Measurements from ENCODE around the gene CELF1.

Gene CELF1

GRCh38 chr11:47503227-47503626 is 49.7 kb downstream of the CELF1 start:
- no peak overlapping the region for H3K4me3 ChIP-seq (ENCODE audit: low read depth in 1 of 2, low read length in 1 of 2)
- H3K27me3 ChIP-seq = no peaks in the 10 kb centered on the region
- H3K27ac ChIP-seq = peak overlapping the region; percentile 13
- no peaks in the 10 kb centered on the region for H3K9me3 ChIP-seq
- H3K4me1 ChIP-seq (ENCODE audit: control insufficient read depth in 1 of 2, insufficient read depth in 1 of 2, low read depth in 1 of 2, low read length in 1 of 2) = peaks cover 42 to 46% of the 10 kb centered on the region in 2 experiments
- no peaks in the 10 kb centered on the region for H3K36me3 ChIP-seq
- TF ChIP-seq, protein P1, sequence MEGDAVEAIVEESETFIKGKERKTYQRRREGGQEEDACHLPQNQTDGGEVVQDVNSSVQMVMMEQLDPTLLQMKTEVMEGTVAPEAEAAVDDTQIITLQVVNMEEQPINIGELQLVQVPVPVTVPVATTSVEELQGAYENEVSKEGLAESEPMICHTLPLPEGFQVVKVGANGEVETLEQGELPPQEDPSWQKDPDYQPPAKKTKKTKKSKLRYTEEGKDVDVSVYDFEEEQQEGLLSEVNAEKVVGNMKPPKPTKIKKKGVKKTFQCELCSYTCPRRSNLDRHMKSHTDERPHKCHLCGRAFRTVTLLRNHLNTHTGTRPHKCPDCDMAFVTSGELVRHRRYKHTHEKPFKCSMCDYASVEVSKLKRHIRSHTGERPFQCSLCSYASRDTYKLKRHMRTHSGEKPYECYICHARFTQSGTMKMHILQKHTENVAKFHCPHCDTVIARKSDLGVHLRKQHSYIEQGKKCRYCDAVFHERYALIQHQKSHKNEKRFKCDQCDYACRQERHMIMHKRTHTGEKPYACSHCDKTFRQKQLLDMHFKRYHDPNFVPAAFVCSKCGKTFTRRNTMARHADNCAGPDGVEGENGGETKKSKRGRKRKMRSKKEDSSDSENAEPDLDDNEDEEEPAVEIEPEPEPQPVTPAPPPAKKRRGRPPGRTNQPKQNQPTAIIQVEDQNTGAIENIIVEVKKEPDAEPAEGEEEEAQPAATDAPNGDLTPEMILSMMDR (IDR thresholded peaks at IDR 0.05) = no peak

- H3K27ac ChIP-seq = peak overlapping the region; percentile 13
- no peak overlapping the region for H3K4me3 ChIP-seq (ENCODE audit: low read depth in 1 of 2, low read length in 1 of 2)
- TF ChIP-seq, protein P1 (IDR thresholded peaks at IDR 0.05) = no peak
- H3K36me3 ChIP-seq = no peaks in the 10 kb centered on the region
- H3K4me1 ChIP-seq (ENCODE audit: control insufficient read depth in 1 of 2, insufficient read depth in 1 of 2, low read depth in 1 of 2, low read length in 1 of 2) = peaks cover 42 to 46% of the 10 kb centered on the region in 2 experiments
- no peaks in the 10 kb centered on the region for H3K9me3 ChIP-seq
- H3K27me3 ChIP-seq = no peaks in the 10 kb centered on the region
Observed at GRCh38 chr11:47502767-47503166, 50.2 kb downstream of the CELF1 start.

DNA sequence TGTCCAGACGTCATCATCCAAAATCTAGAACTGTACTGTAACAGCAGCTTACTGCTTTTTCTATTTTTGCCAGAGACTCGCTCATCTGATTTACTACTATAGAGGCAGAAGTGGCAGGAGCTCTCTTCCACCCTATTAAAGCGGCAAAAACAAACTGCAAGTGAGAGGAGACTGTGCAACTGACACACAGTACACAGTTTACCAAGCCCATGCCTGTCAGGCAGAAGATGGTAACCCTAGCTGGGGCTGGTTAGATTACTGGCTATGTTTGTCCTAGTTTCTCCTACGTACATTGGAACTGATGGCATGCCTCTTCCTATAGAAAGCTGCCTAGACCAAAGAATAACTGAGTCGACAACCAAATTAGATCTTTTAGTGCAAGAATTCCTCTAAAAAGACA is 51.8 kb downstream of the CELF1 start:
- H3K27ac ChIP-seq = peak overlapping the region; percentile 90
- H3K36me3 ChIP-seq = no peaks in the 10 kb centered on the region
- H3K9me3 ChIP-seq = no peaks in the 10 kb centered on the region
- H3K27me3 ChIP-seq = no peaks in the 10 kb centered on the region
- peaks cover 27 to 33% of the 10 kb centered on the region in 2 experiments for H3K4me1 ChIP-seq (ENCODE audit: control insufficient read depth in 1 of 2, insufficient read depth in 1 of 2, low read depth in 1 of 2, low read length in 1 of 2)
- no peak overlapping the region for H3K4me3 ChIP-seq (ENCODE audit: low read depth in 1 of 2, low read length in 1 of 2)
- TF ChIP-seq, protein P1 (IDR thresholded peaks at IDR 0.05) = no peak

- Histone ChIP-seq H3K9me3 (no peaks in the 10 kb centered on the region), H3K27ac (peak overlapping the region; percentile 90), H3K4me3 (ENCODE audit: low read depth in 1 of 2, low read length in 1 of 2) (peak overlapping the region in 1 of 2 experiments; percentile 15), H3K4me1 (ENCODE audit: control insufficient read depth in 1 of 2, insufficient read depth in 1 of 2, low read depth in 1 of 2, low read length in 1 of 2) (peaks cover 33 to 37% of the 10 kb centered on the region in 2 experiments), H3K27me3 (no peaks in the 10 kb centered on the region), H3K36me3 (peaks cover 7% of the 10 kb centered on the region)
- TF ChIP-seq, protein P1 (IDR thresholded peaks at IDR 0.05) = no peak
Observed at GRCh38 chr11:47500121-47500520, 52.8 kb downstream of the CELF1 start.

GRCh38 chr11:47499614-47500013 is 53.3 kb downstream of the CELF1 start:
- peaks cover 10% of the 10 kb centered on the region for H3K36me3 ChIP-seq
- peaks cover 34 to 40% of the 10 kb centered on the region in 2 experiments for H3K4me1 ChIP-seq (ENCODE audit: control insufficient read depth in 1 of 2, insufficient read depth in 1 of 2, low read depth in 1 of 2, low read length in 1 of 2)
- H3K27ac ChIP-seq = peak overlapping the region; percentile 90
- H3K27me3 ChIP-seq = no peaks in the 10 kb centered on the region
- peak overlapping the region; percentile 15 to 38 for H3K4me3 ChIP-seq (ENCODE audit: low read depth in 1 of 2, low read length in 1 of 2)
- no peaks in the 10 kb centered on the region for H3K9me3 ChIP-seq
- TF ChIP-seq, protein P1 (IDR thresholded peaks at IDR 0.05) = no peak

DNA sequence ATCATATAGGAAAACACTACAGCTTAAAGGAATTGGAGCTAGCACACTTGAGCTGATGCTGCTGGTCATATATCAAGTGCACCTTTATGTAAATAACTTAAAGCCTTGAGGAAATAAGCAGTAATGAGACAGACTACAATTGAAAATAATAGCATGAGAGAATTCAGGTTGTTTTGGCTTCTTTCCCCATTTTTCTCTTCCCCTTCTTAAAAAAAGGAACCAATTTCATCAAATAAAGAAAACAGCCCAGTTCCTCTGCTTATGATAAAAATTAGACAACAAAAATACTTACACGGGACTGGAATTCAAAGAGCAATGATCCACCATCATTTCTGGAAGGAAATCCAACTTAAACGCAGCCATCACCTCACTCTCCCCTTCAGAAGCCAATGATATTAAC is 53.8 kb downstream of the CELF1 start:
- Histone ChIP-seq H3K36me3 (peaks cover 13% of the 10 kb centered on the region), H3K9me3 (no peaks in the 10 kb centered on the region), H3K4me1 (ENCODE audit: control insufficient read depth in 1 of 2, insufficient read depth in 1 of 2, low read depth in 1 of 2, low read length in 1 of 2) (peaks cover 34 to 40% of the 10 kb centered on the region in 2 experiments), H3K27me3 (no peaks in the 10 kb centered on the region), H3K4me3 (ENCODE audit: low read depth in 1 of 2, low read length in 1 of 2) (peak overlapping the region; percentile 15 to 38), H3K27ac (peak overlapping the region; percentile 90)
- TF ChIP-seq, protein P1 (IDR thresholded peaks at IDR 0.05) = no peak
